Left ventricle myocardium superior (tissue), 1 donor: Measurements from ENCODE around the gene MBLAC1. TPM values are rescaled to one million over a fixed set of nuclear protein-coding genes. Genes with fewer than 3 reads are reported as not detected.

Experiments used
- ATAC-seq: fragments of 200-7000 bp; cut with Tn5 transposase; one replicate; pipeline ENCODE4 v1.9.1; 2020; ENCODE audit warnings: mild to moderate bottlenecking, moderate library complexity
- DNase-seq: peaks from one replicate; pipeline ENCODE4 v3.0.0-alpha.2; 2020
- intact Hi-C: fragments of 100-400 bp; cut with micrococcal nuclease; formaldehyde crosslinking; loops from one replicate; pipeline ENCODE4 v1.11.0; 2022
- total RNA-seq: library from RNA; stranded (reverse); fragmentation: NEBNext Ultra II Directional; extraction: Animal tissue kit (Norgen Biotek cat#: 25700); gene quantifications from one replicate; pipeline ENCODE4 v1.2.1, GENCODE V29; 2021
- donor health status: DM: no; HTN: yes; CAD: no; lungs with severe emphysema.

Gene MBLAC1
- total RNA-seq, 1 donor from 2014 or later = 2.8 TPM

DNA sequence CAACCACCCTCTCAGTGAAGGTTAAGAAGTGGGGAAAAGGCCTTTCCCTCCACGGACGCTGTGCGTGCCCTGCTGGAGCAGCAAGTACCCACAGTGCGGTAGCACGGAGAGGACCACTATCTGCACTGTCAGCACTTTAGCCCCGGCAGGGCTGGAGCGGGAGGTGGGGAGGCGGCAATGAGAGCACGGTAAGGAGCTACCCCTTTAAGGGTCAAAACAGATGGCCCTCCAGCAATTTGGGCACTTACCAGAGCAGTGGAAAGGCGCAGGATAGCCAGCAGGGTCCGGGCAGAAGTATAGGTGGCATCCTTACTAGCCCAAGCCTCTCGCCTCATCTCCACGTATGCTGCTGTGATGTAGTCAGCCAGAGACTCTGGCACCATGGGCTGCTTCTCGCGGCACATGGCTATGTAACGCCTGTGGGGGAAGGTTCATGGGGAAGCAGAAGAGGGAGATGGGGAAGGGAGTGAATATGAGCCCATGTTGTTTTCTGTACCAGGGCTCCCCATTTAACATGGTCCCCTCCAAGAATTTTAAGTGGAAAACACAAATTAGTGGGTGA, 32.8 kb upstream of the MBLAC1 start:
- DNase-seq (no peak), ATAC-seq (no peak)
- intact Hi-C loops = no loop called here

DNA sequence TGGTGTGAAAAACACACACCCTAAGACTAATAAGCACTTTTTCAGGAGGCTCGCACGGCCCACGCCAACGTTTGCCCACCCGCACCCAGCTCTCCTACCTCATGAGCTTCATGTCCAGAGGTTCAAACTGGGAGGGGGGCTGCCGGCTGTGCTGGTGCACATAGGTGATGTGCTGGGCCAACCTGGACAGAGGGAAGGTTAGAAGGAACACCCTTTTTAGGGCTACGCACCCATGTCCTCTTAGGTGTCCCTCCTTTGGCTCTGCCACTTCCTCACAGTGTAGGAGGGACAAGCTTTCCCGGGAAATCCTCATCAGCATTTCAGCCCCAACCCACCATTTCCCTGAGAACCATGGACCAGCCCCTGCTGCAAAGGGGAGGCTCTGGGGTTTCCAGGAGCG, 31.5 kb upstream of the MBLAC1 start:
- intact Hi-C loops = no loop called here
- ATAC-seq (no peak), DNase-seq (no peak)

DNA sequence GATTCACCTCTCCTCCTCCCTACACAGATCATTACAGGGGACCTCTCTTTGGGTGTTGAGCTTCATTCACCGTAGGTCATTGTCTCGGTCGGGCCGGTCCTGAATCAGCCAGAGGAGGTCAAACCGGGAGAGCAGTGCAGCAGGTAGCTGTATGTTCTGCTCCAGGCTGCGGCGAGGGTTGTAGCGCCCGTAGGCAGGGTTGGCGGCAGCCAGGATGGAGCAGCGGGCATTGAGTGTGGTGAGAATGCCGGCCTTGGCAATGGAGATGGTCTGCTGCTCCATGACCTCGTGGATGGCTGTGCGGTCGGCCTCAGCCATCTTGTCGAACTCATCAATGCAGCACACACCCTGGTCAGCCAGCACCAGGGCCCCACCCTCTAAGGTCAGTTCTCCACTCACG, 31.1 kb upstream of the MBLAC1 start:
- no peak for ATAC-seq
- intact Hi-C loops = no loop called here
- no peak for DNase-seq

DNA sequence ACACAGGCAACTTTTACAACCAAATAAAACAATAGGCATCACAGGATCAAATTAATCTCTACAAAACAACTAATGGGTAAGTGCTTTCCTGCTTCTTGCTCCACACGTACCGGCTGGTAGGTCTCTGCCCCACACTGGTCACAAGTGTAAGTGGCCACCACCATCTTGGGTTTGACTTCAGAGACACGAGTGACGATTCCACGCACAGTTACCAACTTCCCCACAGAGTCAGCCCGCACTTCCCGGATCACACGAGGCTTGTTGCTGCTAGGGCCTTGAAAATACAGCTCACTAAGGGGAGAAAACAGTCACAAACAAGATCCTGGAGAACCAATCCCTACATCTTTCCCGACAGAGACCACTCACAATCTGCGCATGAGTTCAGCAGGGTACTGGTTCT, 27.9 kb upstream of the MBLAC1 start:
- intact Hi-C loops = no loop called here
- DNase-seq = no peak
- no peak for ATAC-seq

DNA sequence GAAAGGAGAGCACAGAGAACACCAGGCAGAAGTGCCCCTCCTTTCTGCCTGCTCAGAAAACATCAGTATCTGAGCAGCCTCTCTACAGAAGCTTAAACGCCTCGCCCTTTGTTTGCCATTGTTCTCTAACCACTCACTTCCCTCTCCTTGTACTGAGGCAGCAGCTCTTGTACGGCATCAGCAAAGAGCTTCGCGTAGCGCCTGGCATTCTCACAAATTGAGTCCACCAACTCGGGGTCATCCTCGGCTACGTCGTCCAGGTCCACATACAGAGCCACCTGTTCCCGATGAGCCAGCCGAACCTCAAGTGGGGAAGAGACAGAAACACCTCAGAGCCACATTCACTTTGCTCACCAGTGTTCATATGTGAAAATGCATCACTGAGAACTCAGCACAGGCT, 27.3 kb upstream of the MBLAC1 start:
- intact Hi-C loops = no loop called here
- peak; percentile 20 for DNase-seq

DNA sequence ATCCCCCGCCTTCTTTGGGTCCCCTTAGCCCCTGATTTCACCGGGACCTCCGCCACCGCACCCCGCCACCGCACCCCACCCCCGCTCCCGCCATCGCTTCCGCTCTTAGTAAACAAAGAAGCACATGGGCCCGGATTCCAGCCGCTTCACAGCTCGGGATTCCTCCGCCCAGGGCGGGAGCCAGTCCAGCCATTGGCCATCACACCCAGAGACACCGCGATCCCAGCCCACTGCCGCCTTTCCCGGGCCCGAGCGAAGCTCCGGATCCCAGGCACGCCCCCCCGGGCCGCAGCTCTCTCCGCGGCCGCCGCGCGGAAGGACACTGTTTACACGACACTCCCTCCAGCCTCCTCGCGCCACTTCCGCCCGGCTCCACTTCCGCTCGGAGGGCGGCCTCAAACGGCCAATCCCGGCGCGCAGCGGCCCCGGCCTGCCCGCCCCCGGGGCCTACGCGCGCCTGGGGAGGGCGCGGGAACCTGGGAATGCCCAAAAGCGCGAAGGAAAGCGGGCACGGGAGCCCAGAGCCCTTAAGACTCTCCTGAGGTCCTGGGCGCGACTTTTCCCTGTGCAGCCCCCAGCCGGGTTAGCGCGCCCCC, 26.2 kb upstream of the MBLAC1 start:
- intact Hi-C loops = no loop called here
- DNase-seq (peak; percentile 96), ATAC-seq (peak; percentile 92)

More for the DNA sequence above, 27.3 kb upstream of the MBLAC1 start:
- no peak for ATAC-seq

DNA sequence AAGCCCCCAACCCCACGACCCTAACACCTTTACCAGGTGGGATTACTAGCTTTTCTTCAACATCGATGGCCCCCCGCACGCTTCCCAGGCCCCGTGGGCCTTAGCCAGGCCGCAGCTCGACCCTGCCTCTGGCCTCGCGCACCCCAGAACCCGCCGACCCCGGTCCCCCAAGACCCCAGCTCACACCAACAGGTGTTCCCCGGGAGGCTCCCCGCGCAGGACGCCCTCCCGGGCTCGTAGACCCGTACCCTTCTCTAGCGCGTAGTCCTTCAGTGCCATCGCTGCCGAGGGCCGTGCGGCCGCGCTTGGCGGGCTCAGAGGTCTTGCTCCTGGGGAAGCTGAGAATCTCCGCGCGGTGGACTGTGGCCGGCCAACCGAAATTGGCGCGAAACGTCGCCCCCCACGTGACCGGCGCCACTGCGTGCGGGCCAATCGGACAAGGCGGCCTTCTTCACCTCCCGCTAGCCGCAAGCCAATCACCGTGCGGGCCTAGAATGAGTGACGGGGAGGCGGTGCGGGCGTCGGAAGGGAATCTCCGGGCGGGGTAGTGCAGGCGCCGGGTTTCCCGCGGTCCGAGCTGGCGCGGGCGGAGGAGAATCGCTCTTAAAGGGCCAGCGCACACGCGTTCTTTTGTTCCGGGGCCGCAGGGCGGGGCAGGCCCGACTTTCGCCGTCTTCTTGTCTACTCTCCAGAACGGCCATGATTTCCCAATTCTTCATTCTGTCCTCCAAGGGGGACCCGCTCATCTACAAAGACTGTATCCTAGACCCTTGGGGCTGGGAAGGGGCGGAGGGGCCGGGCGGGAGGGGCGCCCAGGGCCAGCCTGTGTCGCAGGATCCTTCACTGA, 25.5 kb upstream of the MBLAC1 start, which contains the start of the genes AP4M1 and MCM7:
AP4M1 (plus strand) TSS at position 628 of the 847 bp plus-strand sequence; CDS start at position 700, 72 bp downstream.
MCM7 (minus strand) TSS at position 382 of the 847 bp plus-strand sequence; CDS start at position 279, 103 bp downstream.
- intact Hi-C loops = no loop called here
- peak; percentile 99 for DNase-seq
- peak; percentile 95 for ATAC-seq

DNA sequence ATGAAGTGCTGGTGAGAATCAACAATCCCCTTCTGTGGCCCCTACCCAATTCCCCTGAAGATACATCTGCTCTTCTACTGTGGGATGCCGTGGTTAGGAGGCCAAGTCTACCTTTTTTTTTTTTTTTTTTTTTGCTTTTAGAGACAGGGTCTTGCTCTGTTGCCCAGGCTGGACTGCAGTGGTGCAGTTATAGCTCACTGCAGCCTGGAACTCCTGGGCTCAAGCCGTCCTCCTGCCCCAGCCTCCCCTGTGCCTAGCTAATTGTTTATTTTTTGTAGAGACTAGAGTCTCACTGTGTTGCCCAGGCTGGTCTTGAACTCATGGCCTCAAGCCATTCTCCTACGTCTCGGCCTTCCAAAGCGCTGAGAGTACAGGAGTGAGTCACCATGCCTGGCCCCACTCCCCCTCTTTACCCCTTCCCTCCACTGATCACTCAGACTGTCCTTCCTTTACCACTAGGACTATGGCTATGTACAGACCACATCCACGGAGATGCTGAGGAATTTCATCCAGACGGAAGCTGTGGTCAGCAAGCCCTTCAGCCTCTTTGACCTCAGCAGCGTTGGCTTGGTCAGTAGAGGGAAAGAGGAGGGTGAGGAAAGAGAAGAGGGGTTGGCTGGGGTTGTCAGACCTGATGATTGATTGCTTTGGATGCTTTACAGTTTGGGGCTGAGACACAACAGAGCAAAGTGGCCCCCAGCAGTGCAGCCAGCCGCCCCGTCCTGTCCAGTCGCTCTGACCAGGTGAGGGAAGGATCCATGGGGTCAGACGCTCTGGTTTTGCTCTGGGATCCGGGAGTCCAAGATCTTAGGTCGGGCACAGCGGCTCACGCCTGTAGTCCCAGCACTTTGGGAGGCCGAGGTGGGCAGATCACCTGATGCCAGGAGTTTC, 23.6 kb upstream of the MBLAC1 start:
- intact Hi-C loops = no loop called here
- DNase-seq (peak; percentile 19), ATAC-seq (no peak)

DNA sequence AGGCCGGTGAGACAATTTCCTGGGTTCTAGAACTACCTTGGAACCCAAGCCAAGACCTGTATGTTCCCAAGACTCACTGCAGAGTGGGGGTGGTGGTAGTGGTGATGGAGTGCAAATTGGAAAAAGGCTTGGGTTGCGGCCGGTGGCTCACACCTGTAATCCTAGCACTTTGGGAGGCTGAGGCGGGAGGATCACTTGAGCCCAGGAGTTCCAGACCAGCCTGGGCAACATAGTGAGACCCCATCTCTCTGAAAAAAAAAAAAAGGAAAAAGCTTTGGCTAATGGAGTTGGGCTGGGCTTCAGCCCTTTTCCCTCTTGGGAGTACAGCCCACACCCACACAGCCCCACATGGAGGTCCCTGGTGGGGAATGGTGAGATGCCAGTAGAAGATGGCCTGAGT, 21.2 kb upstream of the MBLAC1 start:
- intact Hi-C loops = no loop called here
- no peak for ATAC-seq

DNA sequence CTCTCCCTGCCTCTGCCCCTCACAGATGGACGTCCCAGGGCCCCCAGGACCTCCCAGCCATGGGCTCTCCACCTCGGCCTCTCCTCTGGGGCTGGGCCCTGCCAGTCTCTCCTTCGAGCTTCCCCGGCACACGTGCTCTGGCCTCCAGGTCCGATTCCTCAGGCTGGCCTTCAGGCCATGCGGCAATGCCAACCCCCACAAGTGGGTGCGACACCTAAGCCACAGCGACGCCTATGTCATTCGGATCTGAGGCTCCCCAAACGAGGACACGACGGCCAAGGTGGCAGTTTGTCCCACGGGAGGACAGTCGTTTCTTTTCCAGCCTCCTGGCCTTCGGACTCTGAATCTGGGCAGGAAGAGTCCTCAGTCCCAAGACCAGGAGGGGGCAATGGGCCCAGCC, 20.1 kb upstream of the MBLAC1 start:
- ATAC-seq (no peak), DNase-seq (peak; percentile 27)
- intact Hi-C loops = no loop called here

More for the DNA sequence above, 21.2 kb upstream of the MBLAC1 start:
- no peak for DNase-seq

DNA sequence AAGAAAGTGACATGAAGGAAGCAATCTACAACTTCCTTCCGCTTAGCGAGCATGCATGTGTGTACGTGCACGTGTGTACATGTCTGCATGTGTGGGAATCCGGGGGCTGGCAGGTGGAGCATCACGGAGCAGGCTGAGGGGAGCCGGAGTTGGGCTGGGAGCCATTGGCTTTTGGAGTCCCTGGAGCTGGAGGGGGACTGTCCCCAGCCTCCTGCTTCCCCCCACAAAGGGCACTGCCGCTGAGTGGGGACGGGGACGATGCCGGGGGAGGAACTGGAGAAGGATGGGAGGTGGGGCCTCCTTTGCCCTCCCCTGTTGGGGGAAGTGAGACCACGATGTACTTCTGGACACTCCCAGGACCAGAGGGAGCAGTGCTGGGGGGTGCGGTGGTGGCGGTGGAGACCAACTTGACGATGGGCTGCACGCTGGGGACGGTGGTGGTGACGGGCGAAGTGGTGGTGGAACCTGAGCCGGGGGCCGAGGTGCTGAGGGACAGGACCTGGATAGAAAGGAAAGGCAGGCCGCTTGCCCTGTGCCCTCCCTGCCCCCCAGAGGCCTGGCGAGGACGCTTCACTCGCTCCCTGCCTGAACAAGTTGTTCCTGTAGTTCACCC, 19.5 kb upstream of the MBLAC1 start:
- intact Hi-C loops = no loop called here
- ATAC-seq = no peak
- peak; percentile 26 for DNase-seq

DNA sequence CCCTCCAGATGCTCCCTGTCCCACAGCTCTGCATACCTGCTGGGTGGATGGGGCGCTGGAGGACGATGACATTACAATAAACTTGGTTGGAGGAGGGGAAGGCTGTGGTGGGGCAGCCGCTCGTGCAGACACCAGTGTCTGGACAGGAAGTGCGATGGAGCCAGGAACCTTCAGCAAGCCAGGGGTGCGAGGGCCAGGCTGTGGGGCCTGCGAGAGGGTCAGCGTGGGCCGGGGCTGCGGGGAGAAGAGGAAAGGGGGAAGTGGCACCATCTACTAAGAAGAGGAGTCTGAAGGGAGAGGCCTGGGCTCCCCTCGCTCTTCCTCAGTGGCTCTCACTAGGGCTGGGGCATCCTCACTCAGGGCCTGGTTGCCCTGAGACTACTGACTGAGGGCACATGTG, 18.9 kb upstream of the MBLAC1 start:
- no peak for ATAC-seq
- peak; percentile 26 for DNase-seq
- intact Hi-C loops = no loop called here

DNA sequence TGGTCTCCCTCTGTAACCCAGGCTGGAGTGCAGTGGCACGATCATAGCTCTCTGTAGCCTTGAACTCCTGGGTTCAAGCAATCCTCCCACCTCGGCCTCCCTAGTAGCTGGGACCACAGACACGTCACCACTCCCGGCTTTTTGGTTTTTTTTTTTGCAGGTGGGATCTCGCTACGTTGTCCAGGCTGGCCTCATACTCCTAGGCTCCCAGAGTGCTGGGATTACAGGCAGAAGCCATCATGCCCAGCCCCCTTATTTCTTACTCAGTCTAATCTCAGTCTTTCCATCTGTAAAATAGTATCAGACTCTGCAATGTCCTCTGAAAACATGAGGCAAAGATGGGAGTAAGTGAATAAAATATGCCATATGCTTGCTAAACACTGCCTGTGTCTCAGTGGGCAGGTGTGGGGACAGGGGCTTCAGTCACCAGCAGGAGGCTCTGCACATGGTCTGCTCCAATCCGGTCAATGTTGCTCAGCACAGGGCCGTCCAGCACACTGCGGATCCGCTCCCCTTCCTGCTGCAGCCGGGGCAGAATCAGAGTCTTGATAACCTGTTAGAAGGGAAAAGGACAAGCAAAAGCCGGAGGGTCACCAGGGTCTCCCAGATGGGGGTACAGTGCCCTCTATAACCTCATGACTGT, 17.1 kb upstream of the MBLAC1 start:
- ATAC-seq (no peak), DNase-seq (no peak)
- intact Hi-C loops = no loop called here

DNA sequence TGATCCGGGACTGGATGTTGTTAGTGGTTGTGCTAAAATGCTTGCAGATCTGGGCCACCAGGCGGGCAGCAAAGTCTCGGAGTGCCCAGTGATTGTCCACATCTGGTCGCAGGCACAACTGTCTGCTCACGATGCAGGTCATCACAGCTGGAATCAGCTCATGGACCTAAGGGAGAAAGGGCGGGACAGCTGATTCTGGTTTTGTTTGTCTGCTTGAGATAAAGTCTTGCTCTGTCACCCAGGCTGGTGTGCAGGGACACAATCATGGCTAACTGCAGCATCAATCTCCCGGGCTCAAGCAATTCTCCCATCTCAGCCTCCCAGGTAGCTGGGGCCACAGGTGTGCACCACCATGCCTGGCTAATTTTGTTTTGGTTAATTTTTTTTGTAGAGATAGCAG, 15.6 kb upstream of the MBLAC1 start:
- intact Hi-C loops = no loop called here
- DNase-seq (no peak), ATAC-seq (no peak)

DNA sequence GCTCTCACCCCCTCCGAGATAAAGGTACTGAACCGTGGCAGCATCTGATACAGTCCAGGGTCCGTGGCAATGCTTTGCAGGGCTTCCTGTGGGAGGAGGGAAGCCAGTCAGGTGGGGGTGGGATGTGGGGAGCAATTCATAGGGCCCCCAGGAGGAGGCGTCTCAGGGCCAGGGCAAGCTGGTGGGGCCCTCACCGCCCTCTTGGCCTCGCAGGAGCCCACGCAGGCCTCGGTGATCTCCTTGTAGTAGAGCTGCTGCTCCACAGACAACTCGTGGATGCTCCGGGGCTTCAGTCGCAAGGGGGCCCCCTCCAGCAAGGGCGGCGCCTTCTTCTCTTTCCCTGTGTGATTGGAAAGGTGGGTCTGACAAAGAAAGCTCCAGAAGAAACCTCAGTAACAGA, 14.9 kb upstream of the MBLAC1 start:
- DNase-seq (peak; percentile 17), ATAC-seq (no peak)
- intact Hi-C loops = no loop called here

DNA sequence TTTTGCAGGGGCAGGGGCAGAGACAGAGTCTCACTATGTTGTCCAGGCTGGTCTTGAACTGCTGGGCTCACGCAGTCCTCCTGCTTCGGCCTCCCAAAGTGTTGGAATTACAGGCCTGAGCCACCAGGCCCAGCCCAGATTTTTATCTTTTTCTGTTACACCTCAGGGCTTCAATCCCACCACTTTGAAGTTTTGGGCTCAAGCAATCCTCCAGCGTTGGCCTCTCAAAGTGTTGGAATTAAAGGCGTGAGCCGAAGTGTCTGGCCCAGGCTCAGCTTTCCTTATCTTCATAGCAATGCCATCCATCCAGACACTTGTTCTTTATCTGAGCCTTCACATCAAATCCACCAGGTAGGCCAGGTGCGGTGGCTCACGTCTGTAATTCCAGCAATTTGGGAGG, 11.7 kb upstream of the MBLAC1 start:
- ATAC-seq = no peak
- intact Hi-C loops = no loop called here
- peak; percentile 4 for DNase-seq

DNA sequence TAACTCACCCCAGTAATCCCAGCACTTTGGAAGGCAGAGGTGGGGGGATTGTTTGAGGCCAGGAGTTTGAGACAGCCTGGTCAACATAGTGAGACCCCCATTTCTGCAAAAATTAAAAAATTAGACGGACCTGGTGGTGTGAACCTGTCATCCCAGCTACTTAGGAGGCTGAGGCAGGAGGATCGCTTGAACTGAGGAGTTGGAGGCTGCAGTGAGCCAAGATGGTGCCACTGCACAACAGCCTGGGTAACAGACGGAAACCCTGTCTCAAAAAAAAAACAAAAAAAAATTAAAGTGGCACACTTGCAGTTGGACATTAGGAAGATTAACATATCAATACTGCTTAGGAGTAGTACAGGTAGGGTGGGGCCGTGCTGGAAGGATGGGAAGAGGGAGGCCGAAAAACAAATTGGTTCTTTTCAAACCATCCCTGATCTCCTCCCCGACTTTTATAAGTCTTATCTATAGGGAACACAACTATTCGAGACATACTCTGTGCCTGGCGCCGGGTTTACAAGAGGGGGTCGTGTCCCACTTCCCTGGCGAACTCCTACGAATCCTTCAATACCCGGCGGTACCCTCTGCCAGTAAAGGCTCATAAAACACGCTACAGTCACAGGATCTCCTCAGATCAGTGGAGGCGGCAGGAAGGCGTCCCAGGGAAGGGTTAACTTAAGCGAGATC, 8.2 kb upstream of the MBLAC1 start:
- intact Hi-C loops = no loop called here
- ATAC-seq (no peak), DNase-seq (no peak)
